Transverse colon (tissue), 4 donors: ENCODE results near the gene CRLF1. TPM values are rescaled to one million over a fixed set of nuclear protein-coding genes. Genes with fewer than 3 reads are reported as not detected.

Experiments
- DNase-seq: peaks from one replicate; pipeline ENCODE4 v3.0.0-alpha.2; 2019
- H3K27ac ChIP-seq, 4 donors: fragments of 200-600 bp; sonication (generic); 2 replicates each; pipeline ENCODE4 v1.5.1; 2016 to 2018; ENCODE audit warnings: inconsistent platforms in 4 of 4
- H3K27me3 ChIP-seq: fragments of 200-600 bp; sonication (generic); 2 replicates; pipeline ENCODE4 v1.5.1; 2017; ENCODE audit warnings: inconsistent platforms
- H3K36me3 ChIP-seq, 4 donors: fragments of 200-600 bp; sonication (generic); 2 replicates each; pipeline ENCODE4 v1.5.1; 2017 to 2019; ENCODE audit warnings: inconsistent platforms in 4 of 4
- H3K4me1 ChIP-seq, 4 donors: fragments of 200-600 bp; sonication (generic); 2 replicates each; pipeline ENCODE4 v1.5.1; 2017 to 2020; ENCODE audit warnings: inconsistent platforms in 4 of 4
- H3K4me3 ChIP-seq, 4 donors: fragments of 200-600 bp; sonication (generic); 1 replicate in 1 of 4; 2 replicates in 3 of 4; pipeline versions ENCODE4 v1.5.1 to v1.6.1; 2017 to 2019; ENCODE audit warnings: inconsistent platforms in 4 of 4
- H3K9me3 ChIP-seq, 2 donors: fragments of 200-600 bp; sonication (generic); 2 replicates each; pipeline ENCODE4 v1.5.1; 2017 to 2019; ENCODE audit warnings: inconsistent platforms in 2 of 2
- CTCF ChIP-seq, 5 experiments: fragments of 200-600 bp in 3 of 5; fragments of 450-650 bp in 2 of 5; sonication (generic) in 3 of 5; IDR thresholded peaks; 1 replicate in 2 of 5; 2 replicates in 3 of 5; pipeline ENCODE4 v1.5.1; 2016 to 2017; ENCODE audit warnings: antibody characterized with exemption in 5 of 5, inconsistent platforms in 3 of 5, mild to moderate bottlenecking in 2 of 5, moderate library complexity in 1 of 5
- EP300 ChIP-seq: sonication (generic); formaldehyde crosslinking; IDR thresholded peaks from one replicate; pipeline ENCODE4 v1.6.1; 2017; ENCODE audit warnings: antibody characterized with exemption, low read depth
- POLR2A ChIP-seq: fragments of 450-650 bp; IDR thresholded peaks from one replicate; pipeline ENCODE4 v1.6.1; 2016; ENCODE audit warnings: antibody characterized with exemption, mild to moderate bottlenecking, moderate library complexity
- POLR2AphosphoS5 ChIP-seq, 3 donors: sonication (generic); formaldehyde crosslinking; IDR thresholded peaks; one replicate each; pipeline ENCODE4 v1.6.1; 2016; ENCODE audit warnings: antibody characterized with exemption in 3 of 3
- WGBS, 2 donors: methylation state at CpG; one replicate each; pipeline ENCODE4 v1.1.5; 2018; ENCODE audit warnings: low coverage in 1 of 2; 5-methylcytosine and 5-hydroxymethylcytosine counted together
- in situ Hi-C, 4 donors: fragments of 200-750 bp; cut with MboI; loops; one replicate each; pipeline versions ENCODE4 v1.15.0 to v1.15.1; 2017; ENCODE audit warnings: low sequenced_read_pairs in 3 of 4, low pct_ligation_motif_present in 1 of 4, low pct_unique_long_range_greater_than_20kb in 1 of 4
- intact Hi-C: fragments of 100-400 bp; cut with DNase I; formaldehyde crosslinking; loops from one replicate; pipeline ENCODE4 v1.15.1; 2023; ENCODE audit warnings: low total_unique reads
- total RNA-seq, 4 donors: library from RNA; depleted of rRNA; stranded (reverse); fragments of >200 nt; gene quantifications; one replicate each; pipeline ENCODE4 v1.1.0, GENCODE V29; 2016

Gene CRLF1
- total RNA-seq, 4 donors from 2014 or later = 1.1 to 21.0 (median 6.1) TPM

- DNase-seq = no peak
- intact Hi-C loops = no loop called here
- peaks cover 13 to 51% (median 41%) of the 10 kb centered on the region in 4 donors for H3K4me1 ChIP-seq
- in situ Hi-C loops = loop anchor here in 1 of 4 donors (25.0 kb wide), 1 partner anchor 204 kb away; no protein-coding TSS in a partner anchor
- 32 to 40% methylated on average over 3 to 5 of the region's 5 CpGs for WGBS, 2 donors
- no peaks in the 10 kb centered on the region for H3K9me3 ChIP-seq
- no peak overlapping the region for H3K27ac ChIP-seq
- H3K36me3 ChIP-seq = no peaks in the 10 kb centered on the region
- TF ChIP-seq CTCF (IDR thresholded peaks at IDR 0.05) (no peak), EP300 (no peak), POLR2AphosphoS5 (IDR thresholded peaks at IDR 0.05) (no peak), POLR2A (no peak)
- peaks cover 96% of the 10 kb centered on the region for H3K27me3 ChIP-seq
- no peak overlapping the region for H3K4me3 ChIP-seq
Measured at GRCh38 chr19:18608102-18608804, 1.7 kb upstream of the CRLF1 start.

- H3K36me3 ChIP-seq = no peaks in the 10 kb centered on the region
- WGBS, 2 donors = 3% methylated on average over 57 of the region's 68 CpGs; no CpG with 5 or more reads in 1 of the 2 donors
- in situ Hi-C loops = loop anchor here in 1 of 4 donors (25.0 kb wide), 1 partner anchor 205 kb away; no protein-coding TSS in a partner anchor
- DNase-seq = no peak
- intact Hi-C loops = no loop called here
- H3K27me3 ChIP-seq = peaks cover 96% of the 10 kb centered on the region
- H3K4me1 ChIP-seq = peaks cover 13 to 44% (median 35%) of the 10 kb centered on the region in 4 donors
- H3K4me3 ChIP-seq = peak overlapping the region in 1 of 4 donors; percentile 20
- H3K27ac ChIP-seq = no peak overlapping the region
- TF ChIP-seq CTCF (IDR thresholded peaks at IDR 0.05) (no peak), POLR2A (no peak), EP300 (no peak), POLR2AphosphoS5 (IDR thresholded peaks at IDR 0.05) (no peak)
- H3K9me3 ChIP-seq = no peaks in the 10 kb centered on the region
Measured at GRCh38 chr19:18607226-18608101, 865 bp upstream of the CRLF1 start.

GRCh38 chr19:18605546-18606280 lies 886 bp downstream of the CRLF1 start:
- Histone ChIP-seq H3K4me3 (peak overlapping the region in 2 of 4 donors; percentile 19 to 32), H3K4me1 (peaks cover 7 to 28% (median 18%) of the 10 kb centered on the region in 4 donors), H3K9me3 (no peaks in the 10 kb centered on the region), H3K27ac (no peak overlapping the region), H3K27me3 (peaks cover 96% of the 10 kb centered on the region), H3K36me3 (no peaks in the 10 kb centered on the region)
- intact Hi-C loops = no loop called here
- no peak for DNase-seq
- WGBS, 2 donors = 8% methylated on average over 33 of the region's 65 CpGs; no CpG with 5 or more reads in 1 of the 2 donors
- TF ChIP-seq EP300 (no peak), POLR2A (no peak), POLR2AphosphoS5 (IDR thresholded peaks at IDR 0.05) (no peak), CTCF (IDR thresholded peaks at IDR 0.05) (no peak)
- in situ Hi-C loops = loop anchor here in 1 of 4 donors (25.0 kb wide), 1 partner anchor 207 kb away; no protein-coding TSS in a partner anchor
